Measurements from ENCODE around the gene GFY. TPM values are rescaled to one million over a fixed set of nuclear protein-coding genes. Genes with fewer than 3 reads are reported as not detected.
"Not testable (repeated sequence)": the region's sequence is repeated elsewhere in the genome, so short reads cannot be mapped to it uniquely, and the experiment has no call there.

GFY gene
- total and polyA plus RNA-seq, 7 donors: 0.33 TPM; not detected in 6

- 1% methylated on average over 31 to 43 of the region's 43 CpGs for WGBS, 3 donors
- H3K27me3 ChIP-seq (ENCODE audit: insufficient read depth in 3 of 3, low read length in 2 of 3): peaks cover 0 to 43% (median 24%) of the 10 kb centered on the region in 3 donors
- peak overlapping the region; percentile 77 for H3K4me3 ChIP-seq
- ATAC-seq (peak; percentile 56 to 66 (median 62)), DNase-seq (peak; percentile 96 to 97)
- intact Hi-C loops (cut with DNase I): loop anchor here (1.0 to 5.0 kb wide), 3 partner anchors 50 to 216 kb away; no protein-coding TSS in a partner anchor
- no peaks in the 10 kb centered on the region for H3K4me1 ChIP-seq
- no peak for TF ChIP-seq CTCF (IDR thresholded peaks at IDR 0.05)
- H3K27ac ChIP-seq: peak overlapping the region; percentile 63
- peaks cover 0 to 14% of the 10 kb centered on the region in 2 donors for H3K36me3 ChIP-seq (ENCODE audit: insufficient read depth in 1 of 2, low read depth in 1 of 2)
- no peaks in the 10 kb centered on the region for H3K9me3 ChIP-seq
Observed at GRCh38 chr19:49442771-49443365, 17.7 kb downstream of the GFY start.

- intact Hi-C loops (cut with DNase I): loop anchor here (1.0 to 5.0 kb wide), 3 partner anchors 51 to 216 kb away; no protein-coding TSS in a partner anchor
- peaks cover 5% of the 10 kb centered on the region for H3K4me1 ChIP-seq
Observed at GRCh38 chr19:49443366-49444099, 18.3 kb downstream of the GFY start.

GRCh38 chr19:49444100-49444700 is 19.0 kb downstream of the GFY start:
- peaks cover 0 to 29% (median 19%) of the 10 kb centered on the region in 3 donors for H3K27me3 ChIP-seq (ENCODE audit: insufficient read depth in 3 of 3, low read length in 2 of 3)
- ATAC-seq, H3K4me1 ChIP-seq, DNase-seq, H3K9me3 ChIP-seq, H3K27ac ChIP-seq, H3K4me3 ChIP-seq: not testable (repeated sequence)
- intact Hi-C loops (cut with DNase I): loop anchor here in 1 of 2 donors (5.0 kb wide), 1 partner anchor 217 kb away; no protein-coding TSS in a partner anchor
- 41 to 60% (median 43%) methylated on average over 4 to 5 of the region's 5 CpGs for WGBS, 3 donors
- peaks cover 0 to 27% of the 10 kb centered on the region in 2 donors for H3K36me3 ChIP-seq (ENCODE audit: insufficient read depth in 1 of 2, low read depth in 1 of 2)

More at GRCh38 chr19:49443366-49444099, 18.3 kb downstream of the GFY start:
- WGBS, 3 donors: 0 to 1% (median 0%) methylated on average over 43 to 47 of the region's 47 CpGs
- ATAC-seq (peak; percentile 91 to 95 (median 94)), DNase-seq (peak; percentile 95 to 97)
- no peaks in the 10 kb centered on the region for H3K9me3 ChIP-seq
- H3K36me3 ChIP-seq (ENCODE audit: insufficient read depth in 1 of 2, low read depth in 1 of 2): peaks cover 0 to 20% of the 10 kb centered on the region in 2 donors
- H3K4me3 ChIP-seq: peak overlapping the region; percentile 77
- TF ChIP-seq CTCF (IDR thresholded peaks at IDR 0.05): peak; percentile 77
- H3K27me3 ChIP-seq (ENCODE audit: insufficient read depth in 3 of 3, low read length in 2 of 3): peaks cover 0 to 36% (median 21%) of the 10 kb centered on the region in 3 donors
- peak overlapping the region; percentile 63 for H3K27ac ChIP-seq

GRCh38 chr19:49445997-49446396 is 20.8 kb downstream of the GFY start:
- DNase-seq (no peak), ATAC-seq (no peak)
- peaks cover 0 to 35% of the 10 kb centered on the region in 2 donors for H3K36me3 ChIP-seq (ENCODE audit: insufficient read depth in 1 of 2, low read depth in 1 of 2)
- TF ChIP-seq CTCF (IDR thresholded peaks at IDR 0.05): no peak
- WGBS, 3 donors: 66 to 79% (median 76%) methylated on average over 3 of the region's 3 CpGs
- no peak overlapping the region for H3K27ac ChIP-seq
- no peak overlapping the region for H3K4me3 ChIP-seq
- no peaks in the 10 kb centered on the region for H3K9me3 ChIP-seq
- intact Hi-C loops (cut with DNase I): no loop called here
- peaks cover 14% of the 10 kb centered on the region for H3K4me1 ChIP-seq
- H3K27me3 ChIP-seq (ENCODE audit: insufficient read depth in 3 of 3, low read length in 2 of 3): peaks cover 0 to 11% (median 4%) of the 10 kb centered on the region in 3 donors
